T-helper 1 cell treated with Interleukin-12 subunit alpha and Interleukin-12 subunit beta and Interleukin-4 antibody, amounts not matched to agents 30 μg/mL and 1 μg/mL, for 36 hours (primary cell): ENCODE data around the gene DAO.

Experiments
- H3K27ac Mint-ChIP-seq: one replicate; pipeline ENCODE4 v1.8.0; 2021; ENCODE audit warnings: mild to moderate bottlenecking, mixed read lengths
- H3K27me3 Mint-ChIP-seq: one replicate; pipeline ENCODE4 v1.8.0; 2021; ENCODE audit warnings: low read depth, mixed read lengths
- H3K36me3 Mint-ChIP-seq: one replicate; pipeline ENCODE4 v1.8.0; 2021; ENCODE audit warnings: low read depth, mixed read lengths
- H3K4me1 Mint-ChIP-seq: one replicate; pipeline ENCODE4 v1.8.0; 2021; ENCODE audit warnings: low read depth, mixed read lengths
- H3K4me3 Mint-ChIP-seq: one replicate; pipeline ENCODE4 v1.8.0; 2021; ENCODE audit warnings: mild to moderate bottlenecking, moderate library complexity, mixed read lengths
- H3K9me3 Mint-ChIP-seq: one replicate; pipeline ENCODE4 v1.8.0; 2021; ENCODE audit warnings: mixed read lengths

DAO gene

DNA sequence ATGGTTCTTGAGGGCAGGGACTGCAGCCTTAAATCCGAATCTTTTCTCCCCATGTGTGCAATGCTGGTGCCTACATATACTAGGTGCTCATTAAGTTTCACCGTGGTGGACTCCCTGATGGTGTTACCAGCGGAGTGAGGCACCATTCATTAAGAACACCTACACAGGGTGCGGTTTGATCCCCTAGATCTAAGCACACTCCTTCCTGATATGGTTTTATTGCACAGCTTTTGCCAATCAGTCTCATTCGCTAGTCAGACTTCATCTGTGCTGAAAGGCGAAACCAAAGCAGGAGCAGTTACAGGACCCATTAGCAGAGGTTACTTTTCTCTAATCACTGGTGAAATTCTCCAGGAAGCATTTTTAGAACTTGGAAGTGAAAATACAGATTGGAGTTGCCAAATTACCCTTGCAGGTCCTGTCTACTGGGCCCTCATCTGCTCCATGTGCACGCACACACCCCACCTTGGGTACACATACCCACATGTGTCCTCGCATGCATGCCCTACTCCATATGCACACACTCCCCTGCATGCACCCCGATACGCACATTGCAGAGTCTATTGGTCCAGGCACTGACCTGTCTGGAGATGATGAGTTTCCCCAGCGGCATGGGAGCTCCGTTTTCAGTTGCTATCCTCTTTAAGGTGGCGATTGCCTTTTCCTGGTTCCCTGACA is 58.5 kb downstream of the DAO start:
- no peaks in the 10 kb centered on the region for H3K36me3 Mint-ChIP-seq
- no peak overlapping the region for H3K4me3 Mint-ChIP-seq
- no peak overlapping the region for H3K27ac Mint-ChIP-seq
- H3K9me3 Mint-ChIP-seq, result no peaks in the 10 kb centered on the region
- no peaks in the 10 kb centered on the region for H3K4me1 Mint-ChIP-seq
- H3K27me3 Mint-ChIP-seq, result no peaks in the 10 kb centered on the region

DNA sequence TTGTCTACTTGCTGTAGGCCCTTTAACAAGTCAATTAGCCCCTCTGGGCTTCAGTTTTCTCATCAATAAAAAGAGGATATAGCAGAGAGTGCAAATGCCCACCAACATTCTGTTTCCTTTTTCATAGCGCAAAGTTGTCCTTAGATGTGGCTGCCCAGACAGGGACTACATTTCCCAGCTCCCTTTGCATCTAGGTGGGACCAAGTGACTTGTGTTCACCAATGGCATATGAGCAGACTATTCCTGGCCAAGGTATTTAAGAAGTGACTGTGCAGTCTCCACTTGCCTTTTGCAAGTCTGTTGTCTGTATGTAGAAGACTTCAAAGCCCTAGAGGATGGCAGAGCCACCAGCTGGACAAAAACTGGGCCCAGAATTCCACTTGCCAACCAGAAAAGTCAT is 59.7 kb downstream of the DAO start:
- Mint-ChIP-seq H3K9me3 (no peaks in the 10 kb centered on the region), H3K4me1 (no peaks in the 10 kb centered on the region), H3K36me3 (no peaks in the 10 kb centered on the region), H3K27ac (no peak overlapping the region), H3K4me3 (no peak overlapping the region), H3K27me3 (no peaks in the 10 kb centered on the region)

GRCh38 chr12:108940138-108940537 is 60.2 kb downstream of the DAO start:
- Mint-ChIP-seq H3K27me3 (no peaks in the 10 kb centered on the region), H3K9me3 (no peaks in the 10 kb centered on the region), H3K27ac (no peak overlapping the region), H3K36me3 (no peaks in the 10 kb centered on the region), H3K4me3 (no peak overlapping the region), H3K4me1 (no peaks in the 10 kb centered on the region)

- peaks cover 9% of the 10 kb centered on the region for H3K9me3 Mint-ChIP-seq
- H3K4me1 Mint-ChIP-seq, result peaks cover 3% of the 10 kb centered on the region
- H3K27ac Mint-ChIP-seq, result no peak overlapping the region
These were observed 67.2 kb downstream of the DAO start for GRCh38 chr12:108947097-108947496.

GRCh38 chr12:108948367-108948766 is 68.5 kb downstream of the DAO start:
- Mint-ChIP-seq H3K4me1 (peaks cover 3% of the 10 kb centered on the region), H3K27me3 (peaks cover 7% of the 10 kb centered on the region), H3K4me3 (no peak overlapping the region), H3K27ac (no peak overlapping the region), H3K9me3 (peaks cover 9% of the 10 kb centered on the region), H3K36me3 (no peaks in the 10 kb centered on the region)

More at GRCh38 chr12:108947097-108947496, 67.2 kb downstream of the DAO start:
- Mint-ChIP-seq H3K36me3 (no peaks in the 10 kb centered on the region), H3K27me3 (peaks cover 7% of the 10 kb centered on the region), H3K4me3 (no peak overlapping the region)

- Mint-ChIP-seq H3K4me3 (no peak overlapping the region), H3K36me3 (no peaks in the 10 kb centered on the region), H3K4me1 (peaks cover 3% of the 10 kb centered on the region), H3K27me3 (peaks cover 7% of the 10 kb centered on the region), H3K9me3 (peaks cover 9% of the 10 kb centered on the region), H3K27ac (no peak overlapping the region)
These were observed 70.1 kb downstream of the DAO start for GRCh38 chr12:108949976-108950375.
